ENCODE data around the gene NUDT7.

DNA sequence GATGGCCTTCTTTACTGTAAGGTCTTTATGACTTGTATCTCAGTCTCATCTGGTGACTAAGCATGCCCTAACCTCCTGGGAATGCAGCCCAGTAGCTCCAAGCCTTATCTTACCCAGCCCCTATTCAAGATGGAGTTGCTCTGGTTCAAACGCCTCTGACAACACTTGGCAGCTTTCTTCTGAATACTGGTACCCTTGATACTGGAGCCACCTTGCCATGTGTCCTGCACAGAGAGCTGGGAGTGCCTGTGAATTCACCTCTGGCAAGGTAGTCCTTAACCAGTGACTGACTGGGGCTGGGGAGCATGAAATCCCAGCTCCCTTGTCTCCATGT, 17.2 kb downstream of the NUDT7 start:
- TF ChIP-seq, protein P1, sequence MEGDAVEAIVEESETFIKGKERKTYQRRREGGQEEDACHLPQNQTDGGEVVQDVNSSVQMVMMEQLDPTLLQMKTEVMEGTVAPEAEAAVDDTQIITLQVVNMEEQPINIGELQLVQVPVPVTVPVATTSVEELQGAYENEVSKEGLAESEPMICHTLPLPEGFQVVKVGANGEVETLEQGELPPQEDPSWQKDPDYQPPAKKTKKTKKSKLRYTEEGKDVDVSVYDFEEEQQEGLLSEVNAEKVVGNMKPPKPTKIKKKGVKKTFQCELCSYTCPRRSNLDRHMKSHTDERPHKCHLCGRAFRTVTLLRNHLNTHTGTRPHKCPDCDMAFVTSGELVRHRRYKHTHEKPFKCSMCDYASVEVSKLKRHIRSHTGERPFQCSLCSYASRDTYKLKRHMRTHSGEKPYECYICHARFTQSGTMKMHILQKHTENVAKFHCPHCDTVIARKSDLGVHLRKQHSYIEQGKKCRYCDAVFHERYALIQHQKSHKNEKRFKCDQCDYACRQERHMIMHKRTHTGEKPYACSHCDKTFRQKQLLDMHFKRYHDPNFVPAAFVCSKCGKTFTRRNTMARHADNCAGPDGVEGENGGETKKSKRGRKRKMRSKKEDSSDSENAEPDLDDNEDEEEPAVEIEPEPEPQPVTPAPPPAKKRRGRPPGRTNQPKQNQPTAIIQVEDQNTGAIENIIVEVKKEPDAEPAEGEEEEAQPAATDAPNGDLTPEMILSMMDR (IDR thresholded peaks at IDR 0.05; ENCODE audit: low read length) = no peak
- no peak for TF ChIP-seq EZH2 (IDR thresholded peaks at IDR 0.05; ENCODE audit: borderline replicate concordance, low read length)

All from OCI-LY1 (cell line).